Measurements from ENCODE around the gene CNTN4. TPM values are rescaled to one million over a fixed set of nuclear protein-coding genes. Genes with fewer than 3 reads are reported as not detected.

Gene CNTN4
- total RNA-seq, 1 experiment from 2014 or later: not detected

DNA sequence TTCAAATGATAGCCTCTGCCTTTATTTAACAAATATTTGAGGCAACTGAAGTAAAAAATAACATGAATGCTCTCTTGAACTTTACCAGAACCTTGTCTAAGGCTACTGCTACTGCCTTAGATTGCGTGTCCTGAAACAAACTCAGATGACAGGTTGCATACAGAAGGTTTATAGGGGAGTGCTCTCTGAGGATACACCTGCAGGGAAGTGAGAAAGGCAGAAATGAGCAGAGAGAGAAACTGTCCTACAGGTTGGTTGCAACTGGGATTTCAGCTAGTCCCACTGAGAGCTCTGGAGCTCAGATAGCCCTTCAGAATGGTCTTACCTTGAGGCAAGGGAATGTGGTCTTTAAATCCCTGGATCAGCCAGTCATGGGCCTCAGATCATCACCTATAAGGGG, 846.0 kb downstream of the CNTN4 start:
- ChIA-PET POLR2A (no interaction called here), CTCF (no interaction called here)
- TF ChIP-seq, protein P1, sequence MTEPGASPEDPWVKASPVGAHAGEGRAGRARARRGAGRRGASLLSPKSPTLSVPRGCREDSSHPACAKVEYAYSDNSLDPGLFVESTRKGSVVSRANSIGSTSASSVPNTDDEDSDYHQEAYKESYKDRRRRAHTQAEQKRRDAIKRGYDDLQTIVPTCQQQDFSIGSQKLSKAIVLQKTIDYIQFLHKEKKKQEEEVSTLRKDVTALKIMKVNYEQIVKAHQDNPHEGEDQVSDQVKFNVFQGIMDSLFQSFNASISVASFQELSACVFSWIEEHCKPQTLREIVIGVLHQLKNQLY (CRISPR knock-in tag; IDR thresholded peaks at IDR 0.05): no peak
- no peaks in the 10 kb centered on the region for H3K4me1 Mint-ChIP-seq
- no peak for ATAC-seq
- no peaks in the 10 kb centered on the region; the same call in none of the 2 replicates for H3K27me3 Mint-ChIP-seq (ENCODE audit: low read depth)
- no peak for DNase-seq (ENCODE audit: low spot score)
- H3K4me3 Mint-ChIP-seq: no peak overlapping the region
- H3K9me3 Mint-ChIP-seq: peaks cover 70% of the 10 kb centered on the region
- no peak overlapping the region for H3K27ac Mint-ChIP-seq
- peaks cover 47% of the 10 kb centered on the region for H3K36me3 Mint-ChIP-seq

DNA sequence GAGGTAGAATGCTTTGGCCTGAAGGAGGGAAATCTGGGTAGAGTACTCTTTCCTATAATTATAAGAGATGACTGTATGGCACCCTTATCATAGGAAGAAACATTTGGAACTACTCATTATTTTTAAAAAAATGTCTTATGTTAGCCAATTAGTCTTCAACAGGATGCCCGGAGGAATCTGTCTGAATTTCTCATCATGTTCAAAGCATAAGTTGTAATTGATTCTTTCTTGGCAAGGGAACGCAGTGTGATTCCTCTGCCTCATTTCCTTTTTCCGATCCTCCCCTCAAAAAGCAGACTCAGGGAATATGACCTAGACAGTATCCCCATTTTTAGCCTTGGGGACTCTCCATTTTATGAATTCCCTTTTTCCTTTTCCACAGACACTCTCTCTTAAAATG, 846.5 kb downstream of the CNTN4 start:
- Mint-ChIP-seq H3K4me1 (no peaks in the 10 kb centered on the region), H3K36me3 (peaks cover 44% of the 10 kb centered on the region), H3K4me3 (no peak overlapping the region), H3K27me3 (ENCODE audit: low read depth) (no peaks in the 10 kb centered on the region; the same call in none of the 2 replicates), H3K9me3 (peaks cover 68% of the 10 kb centered on the region), H3K27ac (no peak overlapping the region)
- no peak for DNase-seq (ENCODE audit: low spot score)
- CTCF ChIA-PET: no interaction called here
- POLR2A ChIA-PET: no interaction called here
- ATAC-seq: no peak
- TF ChIP-seq PRRX2 (CRISPR knock-in tag; IDR thresholded peaks at IDR 0.05) (no peak), CBFB (CRISPR knock-in tag; IDR thresholded peaks at IDR 0.05; ENCODE audit: low read depth) (no peak), ZNF317 (CRISPR knock-in tag; IDR thresholded peaks at IDR 0.05; ENCODE audit: borderline replicate concordance, low read depth) (no peak)
- TF ChIP-seq, protein P2, sequence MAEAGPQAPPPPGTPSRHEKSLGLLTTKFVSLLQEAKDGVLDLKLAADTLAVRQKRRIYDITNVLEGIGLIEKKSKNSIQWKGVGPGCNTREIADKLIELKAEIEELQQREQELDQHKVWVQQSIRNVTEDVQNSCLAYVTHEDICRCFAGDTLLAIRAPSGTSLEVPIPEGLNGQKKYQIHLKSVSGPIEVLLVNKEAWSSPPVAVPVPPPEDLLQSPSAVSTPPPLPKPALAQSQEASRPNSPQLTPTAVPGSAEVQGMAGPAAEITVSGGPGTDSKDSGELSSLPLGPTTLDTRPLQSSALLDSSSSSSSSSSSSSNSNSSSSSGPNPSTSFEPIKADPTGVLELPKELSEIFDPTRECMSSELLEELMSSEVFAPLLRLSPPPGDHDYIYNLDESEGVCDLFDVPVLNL (CRISPR knock-in tag; IDR thresholded peaks at IDR 0.05; ENCODE audit: borderline replicate concordance, low read depth): no peak
- TF ChIP-seq, protein P3, sequence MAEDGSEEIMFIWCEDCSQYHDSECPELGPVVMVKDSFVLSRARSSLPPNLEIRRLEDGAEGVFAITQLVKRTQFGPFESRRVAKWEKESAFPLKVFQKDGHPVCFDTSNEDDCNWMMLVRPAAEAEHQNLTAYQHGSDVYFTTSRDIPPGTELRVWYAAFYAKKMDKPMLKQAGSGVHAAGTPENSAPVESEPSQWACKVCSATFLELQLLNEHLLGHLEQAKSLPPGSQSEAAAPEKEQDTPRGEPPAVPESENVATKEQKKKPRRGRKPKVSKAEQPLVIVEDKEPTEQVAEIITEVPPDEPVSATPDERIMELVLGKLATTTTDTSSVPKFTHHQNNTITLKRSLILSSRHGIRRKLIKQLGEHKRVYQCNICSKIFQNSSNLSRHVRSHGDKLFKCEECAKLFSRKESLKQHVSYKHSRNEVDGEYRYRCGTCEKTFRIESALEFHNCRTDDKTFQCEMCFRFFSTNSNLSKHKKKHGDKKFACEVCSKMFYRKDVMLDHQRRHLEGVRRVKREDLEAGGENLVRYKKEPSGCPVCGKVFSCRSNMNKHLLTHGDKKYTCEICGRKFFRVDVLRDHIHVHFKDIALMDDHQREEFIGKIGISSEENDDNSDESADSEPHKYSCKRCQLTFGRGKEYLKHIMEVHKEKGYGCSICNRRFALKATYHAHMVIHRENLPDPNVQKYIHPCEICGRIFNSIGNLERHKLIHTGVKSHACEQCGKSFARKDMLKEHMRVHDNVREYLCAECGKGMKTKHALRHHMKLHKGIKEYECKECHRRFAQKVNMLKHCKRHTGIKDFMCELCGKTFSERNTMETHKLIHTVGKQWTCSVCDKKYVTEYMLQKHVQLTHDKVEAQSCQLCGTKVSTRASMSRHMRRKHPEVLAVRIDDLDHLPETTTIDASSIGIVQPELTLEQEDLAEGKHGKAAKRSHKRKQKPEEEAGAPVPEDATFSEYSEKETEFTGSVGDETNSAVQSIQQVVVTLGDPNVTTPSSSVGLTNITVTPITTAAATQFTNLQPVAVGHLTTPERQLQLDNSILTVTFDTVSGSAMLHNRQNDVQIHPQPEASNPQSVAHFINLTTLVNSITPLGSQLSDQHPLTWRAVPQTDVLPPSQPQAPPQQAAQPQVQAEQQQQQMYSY (CRISPR knock-in tag; IDR thresholded peaks at IDR 0.05): no peak

DNA sequence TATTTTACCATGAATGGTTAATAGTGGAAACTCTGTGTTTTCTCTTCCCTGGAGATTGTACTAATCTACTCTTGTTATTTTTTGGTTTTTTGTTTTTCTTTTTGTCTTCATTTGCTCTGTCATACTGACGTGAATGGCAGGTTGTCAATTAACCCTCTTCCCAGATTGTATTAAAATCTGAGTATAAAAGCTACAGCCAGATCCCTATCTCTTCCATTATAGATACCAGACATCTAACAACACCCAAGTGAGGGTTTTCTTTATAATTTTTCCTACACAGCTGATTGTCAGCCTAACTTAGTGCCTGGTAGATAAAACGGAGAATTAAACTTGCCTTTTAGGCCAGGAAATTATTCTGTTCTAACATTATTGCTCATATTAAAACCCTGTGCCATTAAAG, 848.9 kb downstream of the CNTN4 start:
- ChIA-PET CTCF (no interaction called here), POLR2A (no interaction called here)
- Mint-ChIP-seq H3K4me1 (no peaks in the 10 kb centered on the region), H3K27me3 (ENCODE audit: low read depth) (no peaks in the 10 kb centered on the region; the same call in 1 of the 2 replicates), H3K36me3 (peaks cover 27% of the 10 kb centered on the region), H3K27ac (no peak overlapping the region), H3K4me3 (no peak overlapping the region), H3K9me3 (peaks cover 62% of the 10 kb centered on the region)
- DNase-seq (ENCODE audit: low spot score): no peak
- no peak for ATAC-seq
- TF ChIP-seq NR2C2 (CRISPR knock-in tag; IDR thresholded peaks at IDR 0.05): no peak
- TF ChIP-seq, protein P4, sequence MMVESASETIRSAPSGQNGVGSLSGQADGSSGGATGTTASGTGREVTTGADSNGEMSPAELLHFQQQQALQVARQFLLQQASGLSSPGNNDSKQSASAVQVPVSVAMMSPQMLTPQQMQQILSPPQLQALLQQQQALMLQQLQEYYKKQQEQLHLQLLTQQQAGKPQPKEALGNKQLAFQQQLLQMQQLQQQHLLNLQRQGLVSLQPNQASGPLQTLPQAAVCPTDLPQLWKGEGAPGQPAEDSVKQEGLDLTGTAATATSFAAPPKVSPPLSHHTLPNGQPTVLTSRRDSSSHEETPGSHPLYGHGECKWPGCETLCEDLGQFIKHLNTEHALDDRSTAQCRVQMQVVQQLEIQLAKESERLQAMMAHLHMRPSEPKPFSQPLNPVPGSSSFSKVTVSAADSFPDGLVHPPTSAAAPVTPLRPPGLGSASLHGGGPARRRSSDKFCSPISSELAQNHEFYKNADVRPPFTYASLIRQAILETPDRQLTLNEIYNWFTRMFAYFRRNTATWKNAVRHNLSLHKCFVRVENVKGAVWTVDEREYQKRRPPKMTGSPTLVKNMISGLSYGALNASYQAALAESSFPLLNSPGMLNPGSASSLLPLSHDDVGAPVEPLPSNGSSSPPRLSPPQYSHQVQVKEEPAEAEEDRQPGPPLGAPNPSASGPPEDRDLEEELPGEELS (CRISPR knock-in tag; IDR thresholded peaks at IDR 0.05): no peak
- TF ChIP-seq ATF1 (CRISPR knock-in tag; IDR thresholded peaks at IDR 0.05): no peak
- TF ChIP-seq, protein P5, sequence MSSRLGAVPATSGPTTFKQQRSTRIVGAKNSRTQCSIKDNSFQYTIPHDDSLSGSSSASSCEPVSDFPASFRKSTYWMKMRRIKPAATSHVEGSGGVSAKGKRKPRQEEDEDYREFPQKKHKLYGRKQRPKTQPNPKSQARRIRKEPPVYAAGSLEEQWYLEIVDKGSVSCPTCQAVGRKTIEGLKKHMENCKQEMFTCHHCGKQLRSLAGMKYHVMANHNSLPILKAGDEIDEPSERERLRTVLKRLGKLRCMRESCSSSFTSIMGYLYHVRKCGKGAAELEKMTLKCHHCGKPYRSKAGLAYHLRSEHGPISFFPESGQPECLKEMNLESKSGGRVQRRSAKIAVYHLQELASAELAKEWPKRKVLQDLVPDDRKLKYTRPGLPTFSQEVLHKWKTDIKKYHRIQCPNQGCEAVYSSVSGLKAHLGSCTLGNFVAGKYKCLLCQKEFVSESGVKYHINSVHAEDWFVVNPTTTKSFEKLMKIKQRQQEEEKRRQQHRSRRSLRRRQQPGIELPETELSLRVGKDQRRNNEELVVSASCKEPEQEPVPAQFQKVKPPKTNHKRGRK (CRISPR knock-in tag; IDR thresholded peaks at IDR 0.05; ENCODE audit: borderline replicate concordance): no peak
- no peak for TF ChIP-seq FOXK1 (CRISPR knock-in tag; IDR thresholded peaks at IDR 0.05)
- no peak for TF ChIP-seq PRRX2 (CRISPR knock-in tag; IDR thresholded peaks at IDR 0.05)
- no peak for TF ChIP-seq SMAD3 (CRISPR knock-in tag; IDR thresholded peaks at IDR 0.05; ENCODE audit: borderline replicate concordance)
- TF ChIP-seq ZNF121 (CRISPR knock-in tag; IDR thresholded peaks at IDR 0.05): no peak
- no peak for TF ChIP-seq RORB (CRISPR knock-in tag; IDR thresholded peaks at IDR 0.05)
- TF ChIP-seq ZNF232 (CRISPR knock-in tag; IDR thresholded peaks at IDR 0.05): no peak
- TF ChIP-seq, protein P2 (CRISPR knock-in tag; IDR thresholded peaks at IDR 0.05; ENCODE audit: borderline replicate concordance, low read depth): no peak
- TF ChIP-seq EMX1 (CRISPR knock-in tag; IDR thresholded peaks at IDR 0.05): no peak
- no peak for TF ChIP-seq ZNF423 (CRISPR knock-in tag; IDR thresholded peaks at IDR 0.05)
- TF ChIP-seq, protein P6, sequence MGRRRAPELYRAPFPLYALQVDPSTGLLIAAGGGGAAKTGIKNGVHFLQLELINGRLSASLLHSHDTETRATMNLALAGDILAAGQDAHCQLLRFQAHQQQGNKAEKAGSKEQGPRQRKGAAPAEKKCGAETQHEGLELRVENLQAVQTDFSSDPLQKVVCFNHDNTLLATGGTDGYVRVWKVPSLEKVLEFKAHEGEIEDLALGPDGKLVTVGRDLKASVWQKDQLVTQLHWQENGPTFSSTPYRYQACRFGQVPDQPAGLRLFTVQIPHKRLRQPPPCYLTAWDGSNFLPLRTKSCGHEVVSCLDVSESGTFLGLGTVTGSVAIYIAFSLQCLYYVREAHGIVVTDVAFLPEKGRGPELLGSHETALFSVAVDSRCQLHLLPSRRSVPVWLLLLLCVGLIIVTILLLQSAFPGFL (CRISPR knock-in tag; IDR thresholded peaks at IDR 0.05; ENCODE audit: borderline replicate concordance): no peak
